Activated CD4-positive, alpha-beta T cell treated with anti-CD3 and anti-CD28 coated beads for 1 hour (primary cell): Measurements from ENCODE around the gene SSBP3.
"Not testable (repeated sequence)": the region's sequence is repeated elsewhere in the genome, so short reads cannot be mapped to it uniquely, and the experiment has no call there.

Source experiments
- DNase-seq: peaks from one replicate; pipeline ENCODE4 v3.0.0-alpha.2; 2020

SSBP3 gene

GRCh38 chr1:54234284-54234683, 171.9 kb downstream of the SSBP3 start:
- DNase-seq = no peak

GRCh38 chr1:54233196-54233595, 173.0 kb downstream of the SSBP3 start:
- not testable (repeated sequence) for DNase-seq

GRCh38 chr1:54230507-54231339, 175.5 kb downstream of the SSBP3 start:
- no peak for DNase-seq

GRCh38 chr1:54229281-54229891, 176.8 kb downstream of the SSBP3 start:
- no peak for DNase-seq

- DNase-seq = no peak
Measured at GRCh38 chr1:54228638-54229079, 177.5 kb downstream of the SSBP3 start.

GRCh38 chr1:54227891-54228310, 178.3 kb downstream of the SSBP3 start:
- no peak for DNase-seq

GRCh38 chr1:54227091-54227602, 179.0 kb downstream of the SSBP3 start:
- no peak for DNase-seq

GRCh38 chr1:54225986-54226559, 180.1 kb downstream of the SSBP3 start:
- DNase-seq = no peak

GRCh38 chr1:54225378-54225777, 180.8 kb downstream of the SSBP3 start:
- DNase-seq = no peak

GRCh38 chr1:54224233-54224632, 182.0 kb downstream of the SSBP3 start:
- no peak for DNase-seq

GRCh38 chr1:54223441-54224202, 182.6 kb downstream of the SSBP3 start:
- no peak for DNase-seq

- DNase-seq = no peak
Measured at GRCh38 chr1:54222711-54223110, 183.5 kb downstream of the SSBP3 start.

- DNase-seq = no peak
Measured at GRCh38 chr1:54221867-54222484, 184.2 kb downstream of the SSBP3 start.

GRCh38 chr1:54221113-54221834, 184.9 kb downstream of the SSBP3 start:
- DNase-seq = no peak

- no peak for DNase-seq
Measured at GRCh38 chr1:54220004-54220811, 186.0 kb downstream of the SSBP3 start.

- no peak for DNase-seq
Measured at GRCh38 chr1:54219688-54220003, 186.5 kb downstream of the SSBP3 start.

GRCh38 chr1:54218883-54219687, 187.1 kb downstream of the SSBP3 start:
- DNase-seq = no peak

GRCh38 chr1:54215523-54215922, 190.7 kb downstream of the SSBP3 start:
- no peak for DNase-seq

GRCh38 chr1:54212872-54213271, 193.3 kb downstream of the SSBP3 start:
- DNase-seq = no peak

- not testable (repeated sequence) for DNase-seq
Measured at GRCh38 chr1:54207896-54208295, 198.3 kb downstream of the SSBP3 start.
